Colonic mucosa (tissue), 4 donors: ENCODE measurements around the gene ALDH3A2. TPM values are rescaled to one million over a fixed set of nuclear protein-coding genes. Genes with fewer than 3 reads are reported as not detected.

Experiments
- DNase-seq: peaks from one replicate; pipeline ENCODE4 v3.0.0-alpha.2; 2020
- H3K27ac ChIP-seq: fragments of 200-600 bp; one replicate; pipeline ENCODE4 v1.8.0; 2021
- H3K27me3 ChIP-seq: fragments of 200-600 bp; one replicate; pipeline ENCODE4 v1.8.0; 2021
- H3K36me3 ChIP-seq: fragments of 200-600 bp; one replicate; pipeline ENCODE4 v1.8.0; 2021
- H3K4me1 ChIP-seq: fragments of 200-600 bp; one replicate; pipeline ENCODE4 v1.8.0; 2021; ENCODE audit warnings: mild to moderate bottlenecking
- H3K4me3 ChIP-seq: fragments of 200-600 bp; one replicate; pipeline ENCODE4 v1.8.0; 2021
- H3K9ac ChIP-seq, 2 donors: one replicate each; pipeline ENCODE4 v1.7.0; 2013; ENCODE audit warnings: control low read depth in 2 of 2, low read depth in 2 of 2, low read length in 2 of 2
- H3K9me3 ChIP-seq: fragments of 200-600 bp; one replicate; pipeline ENCODE4 v1.8.0; 2021
- intact Hi-C: fragments of 100-400 bp; cut with DNase I; formaldehyde crosslinking; loops from one replicate; pipeline ENCODE4 v1.14.1; 2022
- total RNA-seq, 2 donors: library from RNA; stranded (reverse); fragmentation: NEBNext Ultra II Directional in 1 of 2; extraction: Animal tissue kit (Norgen Biotek cat#: 25700) in 1 of 2; gene quantifications; one replicate each; pipeline ENCODE4 v1.2.1, GENCODE V29; 2021
- TF ChIP-seq, protein P1 (sequence below): fragments of 200-600 bp; IDR thresholded peaks from one replicate; pipeline ENCODE4 v1.8.0; 2022; ENCODE audit warnings: antibody characterized with exemption, mild to moderate bottlenecking
- donor health status: healthy.
- donor health status: DM: no; HTN: no; CAD: no.
- donor health status: DM: no; HTN: no; CAD: no.

Gene ALDH3A2
- total RNA-seq, 2 donors from 2014 or later: 115 to 144 TPM

DNA sequence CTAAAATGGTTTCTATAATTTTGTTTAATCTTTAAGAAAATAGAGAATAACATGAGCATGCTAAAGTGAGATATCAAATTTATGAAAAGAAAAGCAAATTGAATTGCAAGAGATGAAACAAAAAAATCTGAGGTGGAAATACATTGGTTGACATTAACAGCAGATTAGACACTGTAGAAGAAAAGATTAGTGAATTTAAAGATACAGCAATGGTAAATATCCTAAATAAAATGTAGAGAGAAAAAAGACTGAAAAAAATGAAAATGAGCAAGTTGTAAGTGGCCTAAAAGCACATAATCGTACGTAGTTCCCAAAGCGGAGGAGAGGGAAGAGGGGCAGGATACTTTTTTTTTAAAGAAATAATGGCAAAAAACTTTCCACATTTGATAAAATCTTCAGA lies 30.5 kb upstream of the ALDH3A2 start:
- H3K9ac ChIP-seq: no peak overlapping the region

GRCh38 chr17:19619705-19620325 lies 28.7 kb upstream of the ALDH3A2 start:
- TF ChIP-seq, protein P1, sequence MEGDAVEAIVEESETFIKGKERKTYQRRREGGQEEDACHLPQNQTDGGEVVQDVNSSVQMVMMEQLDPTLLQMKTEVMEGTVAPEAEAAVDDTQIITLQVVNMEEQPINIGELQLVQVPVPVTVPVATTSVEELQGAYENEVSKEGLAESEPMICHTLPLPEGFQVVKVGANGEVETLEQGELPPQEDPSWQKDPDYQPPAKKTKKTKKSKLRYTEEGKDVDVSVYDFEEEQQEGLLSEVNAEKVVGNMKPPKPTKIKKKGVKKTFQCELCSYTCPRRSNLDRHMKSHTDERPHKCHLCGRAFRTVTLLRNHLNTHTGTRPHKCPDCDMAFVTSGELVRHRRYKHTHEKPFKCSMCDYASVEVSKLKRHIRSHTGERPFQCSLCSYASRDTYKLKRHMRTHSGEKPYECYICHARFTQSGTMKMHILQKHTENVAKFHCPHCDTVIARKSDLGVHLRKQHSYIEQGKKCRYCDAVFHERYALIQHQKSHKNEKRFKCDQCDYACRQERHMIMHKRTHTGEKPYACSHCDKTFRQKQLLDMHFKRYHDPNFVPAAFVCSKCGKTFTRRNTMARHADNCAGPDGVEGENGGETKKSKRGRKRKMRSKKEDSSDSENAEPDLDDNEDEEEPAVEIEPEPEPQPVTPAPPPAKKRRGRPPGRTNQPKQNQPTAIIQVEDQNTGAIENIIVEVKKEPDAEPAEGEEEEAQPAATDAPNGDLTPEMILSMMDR: no peak
- H3K9me3 ChIP-seq: no peaks in the 10 kb centered on the region
- DNase-seq: no peak

More for the DNA sequence above, 30.5 kb upstream of the ALDH3A2 start:
- TF ChIP-seq, protein P1: no peak
- Histone ChIP-seq H3K27ac (no peak overlapping the region), H3K4me1 (no peaks in the 10 kb centered on the region), H3K36me3 (no peaks in the 10 kb centered on the region), H3K9me3 (no peaks in the 10 kb centered on the region), H3K27me3 (no peaks in the 10 kb centered on the region), H3K4me3 (no peak overlapping the region)
- intact Hi-C loops: no loop called here
- DNase-seq: no peak

GRCh38 chr17:19621697-19622096 lies 26.9 kb upstream of the ALDH3A2 start:
- Histone ChIP-seq H3K4me3 (no peak overlapping the region), H3K4me1 (no peaks in the 10 kb centered on the region), H3K27ac (no peak overlapping the region), H3K27me3 (no peaks in the 10 kb centered on the region), H3K9me3 (no peaks in the 10 kb centered on the region), H3K9ac (no peak overlapping the region), H3K36me3 (no peaks in the 10 kb centered on the region)
- DNase-seq: no peak
- TF ChIP-seq, protein P1: no peak
- intact Hi-C loops: no loop called here

More at GRCh38 chr17:19619705-19620325, 28.7 kb upstream of the ALDH3A2 start:
- Histone ChIP-seq H3K27ac (no peak overlapping the region), H3K9ac (no peak overlapping the region), H3K36me3 (no peaks in the 10 kb centered on the region), H3K4me3 (no peak overlapping the region), H3K27me3 (no peaks in the 10 kb centered on the region), H3K4me1 (no peaks in the 10 kb centered on the region)
- intact Hi-C loops: no loop called here

- intact Hi-C loops: no loop called here
- H3K9me3 ChIP-seq: no peaks in the 10 kb centered on the region
- no peaks in the 10 kb centered on the region for H3K4me1 ChIP-seq
- no peak for DNase-seq
- no peak overlapping the region for H3K9ac ChIP-seq
- H3K27ac ChIP-seq: no peak overlapping the region
- no peak overlapping the region for H3K4me3 ChIP-seq
- H3K27me3 ChIP-seq: no peaks in the 10 kb centered on the region
- TF ChIP-seq, protein P1: no peak
- no peaks in the 10 kb centered on the region for H3K36me3 ChIP-seq
Observed at GRCh38 chr17:19626079-19626478, 22.5 kb upstream of the ALDH3A2 start.

DNA sequence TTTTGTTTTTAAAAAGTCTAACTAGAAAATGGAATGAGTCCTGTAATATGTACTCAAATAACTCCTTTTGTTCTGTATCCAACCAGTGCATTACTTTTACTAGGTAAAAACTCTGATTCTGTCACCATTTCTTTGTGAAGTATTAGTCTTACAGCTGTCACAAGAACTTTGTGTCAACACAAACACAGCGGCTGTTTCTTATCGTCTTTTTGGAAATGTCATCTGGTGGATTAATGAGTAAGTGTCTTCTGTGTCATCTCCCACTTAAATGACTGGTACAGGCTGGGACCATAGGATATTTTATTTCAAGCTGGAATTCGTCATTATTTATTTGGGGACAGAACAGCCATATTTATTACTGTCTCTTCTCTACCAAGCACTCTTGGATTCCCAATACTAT lies 19.1 kb upstream of the ALDH3A2 start:
- no peaks in the 10 kb centered on the region for H3K27me3 ChIP-seq
- DNase-seq: no peak
- no peak overlapping the region for H3K9ac ChIP-seq
- TF ChIP-seq, protein P1: no peak
- H3K4me3 ChIP-seq: no peak overlapping the region
- H3K4me1 ChIP-seq: no peaks in the 10 kb centered on the region
- intact Hi-C loops: no loop called here
- no peaks in the 10 kb centered on the region for H3K36me3 ChIP-seq
- H3K27ac ChIP-seq: no peak overlapping the region
- no peaks in the 10 kb centered on the region for H3K9me3 ChIP-seq
